HG02870 (cell line): Measurements from ENCODE around the gene CNTNAP2.
A peak's percentile ranks its signal among the peaks of the same experiment; 100 is the strongest.

Source experiments
- ATAC-seq: cut with Tn5 transposase; IDR thresholded peaks from one replicate; pipeline ENCODE4 v1.9.1; 2021; ENCODE audit warnings: mild to moderate bottlenecking, moderate library complexity; ENCODE audit not compliant: unreplicated experiment

The CNTNAP2 gene

GRCh38 chr7:146414373-146414772, 297.8 kb downstream of the CNTNAP2 start:
- ATAC-seq: no peak

GRCh38 chr7:146414937-146415336, 298.3 kb downstream of the CNTNAP2 start:
- ATAC-seq: no peak

- no peak for ATAC-seq
Measured at GRCh38 chr7:146417176-146417575, 300.6 kb downstream of the CNTNAP2 start.

GRCh38 chr7:146423446-146423845, 306.8 kb downstream of the CNTNAP2 start:
- no peak for ATAC-seq

- ATAC-seq: no peak
Measured at GRCh38 chr7:146424084-146424483, 307.5 kb downstream of the CNTNAP2 start.

DNA sequence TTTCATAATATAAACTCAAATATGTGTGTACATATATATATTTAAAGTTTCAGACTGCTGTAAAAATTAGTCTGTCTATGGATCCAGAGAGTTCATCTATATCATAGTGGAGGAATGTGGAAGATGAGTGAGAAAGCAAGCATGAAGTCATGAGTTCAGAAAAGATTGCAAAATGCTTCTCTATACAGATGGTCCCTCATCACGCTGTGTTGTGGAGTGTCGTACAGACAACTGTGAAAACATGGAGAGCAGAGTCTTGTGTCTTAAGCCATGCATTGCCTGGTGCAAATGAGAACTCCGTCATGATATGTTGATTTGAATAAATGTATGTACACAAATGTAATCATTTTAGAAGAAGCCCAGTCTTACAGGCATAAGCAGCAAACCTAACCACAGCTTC, 316.9 kb downstream of the CNTNAP2 start:
- ATAC-seq: no peak

DNA sequence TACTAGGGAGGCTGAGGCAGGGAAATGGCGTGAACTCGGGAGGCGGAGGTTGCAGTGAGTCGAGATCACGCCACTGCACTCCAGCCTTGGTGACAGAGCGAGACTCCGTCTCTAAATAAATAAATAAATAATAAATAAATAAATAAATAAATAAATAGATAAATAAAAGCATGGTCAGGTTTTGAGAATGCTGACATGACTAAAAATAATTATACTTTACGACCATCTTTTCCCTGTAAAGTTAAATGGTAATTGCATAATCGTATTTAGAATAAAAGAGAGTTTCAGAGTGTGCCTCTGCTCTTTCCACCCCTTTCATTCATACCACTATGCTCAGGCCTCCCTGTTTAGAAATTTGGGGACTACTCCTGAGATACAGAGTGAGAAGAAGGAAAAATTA, 326.5 kb downstream of the CNTNAP2 start:
- no peak for ATAC-seq

DNA sequence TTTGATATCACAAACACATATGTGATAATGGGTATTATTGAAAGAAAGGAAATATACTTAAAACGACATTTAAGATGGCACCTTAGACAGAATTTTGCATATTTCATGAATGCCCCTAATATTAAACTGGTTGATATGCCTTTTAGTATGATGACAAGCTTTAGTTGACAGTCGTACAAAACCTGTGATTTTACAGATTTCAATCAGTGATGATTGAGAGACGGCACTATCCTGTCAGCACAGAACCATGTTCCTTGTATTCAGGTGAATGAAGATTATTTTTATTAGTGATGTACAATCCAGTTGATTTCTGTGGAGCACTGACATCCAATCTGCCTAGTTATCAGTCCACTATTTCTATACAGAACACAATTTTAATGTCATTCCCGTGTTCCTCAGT, 333.0 kb downstream of the CNTNAP2 start:
- no peak for ATAC-seq

GRCh38 chr7:146455091-146455655, 338.6 kb downstream of the CNTNAP2 start:
- no peak for ATAC-seq

GRCh38 chr7:146479040-146479439, 362.4 kb downstream of the CNTNAP2 start:
- ATAC-seq: no peak

GRCh38 chr7:146486519-146486918, 369.9 kb downstream of the CNTNAP2 start:
- no peak for ATAC-seq

DNA sequence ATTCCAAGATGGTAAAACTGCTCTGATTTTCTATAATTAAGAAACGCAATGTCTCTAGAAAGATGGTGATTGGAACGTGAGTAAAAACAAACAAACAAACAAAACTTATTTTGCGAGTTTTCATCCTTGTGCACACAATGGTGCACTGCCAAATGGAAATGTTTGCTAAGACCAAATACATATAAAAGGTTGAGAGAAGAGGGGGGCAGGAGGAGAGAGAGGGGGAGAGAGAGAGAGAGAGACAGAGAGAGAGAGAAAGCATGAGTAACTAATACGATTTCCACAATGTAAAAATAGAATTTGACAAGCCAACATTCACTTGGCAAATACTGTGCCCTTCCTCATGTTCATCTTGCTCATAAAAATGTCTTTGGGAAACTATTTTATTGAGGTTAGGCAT, 375.4 kb downstream of the CNTNAP2 start:
- ATAC-seq: no peak

DNA sequence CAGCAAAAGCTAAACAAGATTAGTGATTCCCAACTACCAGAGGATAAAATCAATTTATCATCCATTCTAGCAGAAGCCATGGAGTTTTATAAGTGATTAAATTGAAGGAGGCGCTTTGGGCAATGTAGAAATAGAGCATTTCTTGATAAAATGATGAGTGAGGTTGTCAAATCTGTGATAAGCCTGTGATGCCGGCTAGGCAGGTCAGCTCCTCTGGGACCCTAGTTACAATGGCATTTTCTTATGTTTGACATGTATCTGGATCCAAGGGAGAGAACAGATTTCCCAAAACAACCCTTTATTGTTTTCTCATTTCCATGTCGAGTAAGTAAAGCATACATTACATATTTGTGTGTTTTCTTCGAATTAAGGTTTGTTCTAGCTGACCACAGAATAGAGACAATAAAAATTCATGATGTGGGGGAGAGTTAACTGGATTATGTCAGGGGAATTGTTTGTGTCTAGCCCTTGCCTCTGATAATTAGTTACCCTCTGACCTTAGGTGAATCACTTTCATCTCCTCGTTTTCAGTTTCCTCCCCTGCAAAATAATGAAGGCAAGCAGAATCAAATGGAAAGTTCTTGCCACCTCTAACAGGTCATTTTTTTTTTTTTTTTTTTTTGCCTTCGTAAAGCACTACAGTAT, 378.5 kb downstream of the CNTNAP2 start:
- ATAC-seq: no peak

GRCh38 chr7:146496657-146497056, 380.1 kb downstream of the CNTNAP2 start:
- no peak for ATAC-seq

DNA sequence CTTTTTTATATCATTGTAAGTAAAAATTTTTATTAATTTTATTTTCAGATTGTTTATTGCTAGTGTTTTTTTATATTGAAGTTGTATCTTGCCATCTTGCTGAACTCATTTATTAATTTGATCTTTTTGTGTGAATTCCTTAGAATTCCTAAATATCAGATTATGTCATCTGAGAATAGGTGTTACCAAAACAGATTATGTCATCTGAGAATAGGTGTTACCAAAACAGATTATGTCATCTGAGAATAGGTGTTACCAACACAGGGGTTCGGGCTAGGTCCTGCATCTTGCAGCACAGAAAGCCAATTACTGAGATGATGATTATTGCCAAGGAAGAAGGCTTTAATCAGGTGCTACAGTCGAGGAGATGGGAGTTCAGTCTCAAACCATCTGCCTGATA, 383.4 kb downstream of the CNTNAP2 start:
- no peak for ATAC-seq

GRCh38 chr7:146503844-146504243, 387.2 kb downstream of the CNTNAP2 start:
- no peak for ATAC-seq

GRCh38 chr7:146510088-146510680, 393.6 kb downstream of the CNTNAP2 start:
- no peak for ATAC-seq

- no peak for ATAC-seq
Measured at GRCh38 chr7:146514304-146514703, 397.7 kb downstream of the CNTNAP2 start.

DNA sequence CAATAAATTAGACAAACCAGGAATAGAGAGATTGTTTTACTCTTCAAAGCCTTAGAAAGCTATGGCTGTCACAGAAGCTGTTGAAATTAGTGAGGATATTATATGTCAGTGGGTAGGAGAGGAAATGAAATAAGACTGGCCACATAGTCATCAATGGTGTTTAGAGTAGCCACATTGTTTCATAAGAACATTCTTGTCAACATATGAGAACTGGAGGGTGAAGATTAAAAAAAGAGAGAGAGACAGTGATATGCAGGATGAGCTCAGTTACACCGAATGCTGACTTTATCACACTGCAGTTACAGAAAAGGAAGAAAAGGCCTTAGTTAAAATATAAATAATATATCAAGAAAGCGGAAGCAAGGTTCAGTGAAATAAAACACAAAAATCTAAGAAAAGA, 412.0 kb downstream of the CNTNAP2 start:
- no peak for ATAC-seq

DNA sequence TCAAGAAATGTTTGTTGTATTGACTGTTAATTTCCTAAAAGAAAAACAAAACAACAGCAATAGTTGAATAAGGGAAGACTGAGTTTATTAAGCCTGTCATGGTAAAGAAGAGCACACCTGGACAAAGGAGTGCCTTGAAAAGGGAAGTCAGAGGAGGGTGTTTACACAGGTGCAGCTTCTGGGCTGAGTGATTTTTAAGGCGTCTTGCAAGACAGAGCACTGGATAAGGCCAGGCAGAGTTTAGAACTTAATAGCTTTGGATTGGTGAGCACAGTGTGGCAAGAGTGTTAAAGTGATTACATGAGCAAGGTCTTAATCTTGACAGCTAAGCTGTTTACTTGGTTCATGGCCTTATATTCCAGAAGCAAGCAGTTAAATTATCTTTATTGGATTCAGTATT, 423.2 kb downstream of the CNTNAP2 start:
- no peak for ATAC-seq

GRCh38 chr7:146542101-146542500, 425.5 kb downstream of the CNTNAP2 start:
- ATAC-seq: no peak

DNA sequence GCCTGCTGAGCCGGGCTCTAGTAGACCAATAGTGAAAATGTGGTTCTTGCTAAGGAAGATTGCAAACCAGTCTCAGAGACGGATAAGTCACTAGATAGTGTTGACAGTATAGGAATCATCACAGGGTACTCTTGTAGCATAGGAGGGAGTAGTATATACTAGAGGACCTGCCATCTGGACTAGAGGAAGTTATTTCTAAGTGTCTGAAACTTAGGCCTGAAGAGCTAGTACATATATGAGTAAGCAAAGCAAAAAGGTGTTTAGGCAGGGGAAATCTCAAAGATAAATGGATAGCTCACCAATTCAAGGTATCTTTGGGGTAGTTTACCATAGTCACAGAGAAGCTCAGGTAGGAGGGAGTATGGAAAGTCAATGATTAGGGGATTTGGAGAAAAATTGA, 428.1 kb downstream of the CNTNAP2 start:
- ATAC-seq: peak; percentile 53

DNA sequence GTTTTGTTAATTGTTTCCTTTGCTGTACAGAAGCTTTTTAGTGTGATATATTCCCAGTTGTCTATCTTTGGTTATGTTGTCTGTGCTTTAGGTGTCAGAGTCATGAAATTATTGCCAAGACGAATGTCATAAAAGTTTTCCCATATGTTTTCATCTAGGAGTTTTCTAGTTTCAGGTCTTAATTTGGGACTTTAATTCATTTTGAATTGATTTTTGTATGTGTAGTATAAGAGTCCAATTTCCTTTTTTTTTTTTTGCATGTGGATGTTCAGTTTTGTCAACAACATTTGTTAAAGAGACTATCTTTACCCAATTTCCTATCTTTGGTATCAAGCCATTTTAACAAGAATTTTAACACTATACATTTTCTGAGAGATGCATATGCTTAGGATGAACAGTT, 432.2 kb downstream of the CNTNAP2 start:
- no peak for ATAC-seq
